Adrenal gland (tissue), 12 donors: ENCODE measurements around the gene DDX25. TPM values are rescaled to one million over a fixed set of nuclear protein-coding genes. Genes with fewer than 3 reads are reported as not detected.

Source experiments
- DNase-seq, 7 donors: peaks; one replicate each; pipeline ENCODE4 v3.0.0-alpha.2; 2019 to 2020
- H3K27ac ChIP-seq, 5 donors: fragments of 200-600 bp; sonication (generic) in 4 of 5; 1 replicate in 3 of 5; 2 replicates in 2 of 5; pipeline versions ENCODE4 v1.5.1 to v1.8.0; 2016 to 2020; ENCODE audit warnings: mild to moderate bottlenecking in 1 of 5
- H3K27me3 ChIP-seq: fragments of 200-600 bp; 2 replicates; pipeline ENCODE4 v1.8.0; 2021
- H3K36me3 ChIP-seq, 2 donors: fragments of 200-600 bp; replicated peaks in 1 of 2; 1 replicate in 1 of 2; 2 replicates in 1 of 2; pipeline versions ENCODE4 v1.5.1 to v1.8.0; 2018 to 2022
- H3K4me1 ChIP-seq, 2 donors: fragments of 200-600 bp; replicated peaks in 1 of 2; 1 replicate in 1 of 2; 2 replicates in 1 of 2; pipeline versions ENCODE4 v1.5.1 to v1.8.0; 2018 to 2021
- H3K4me3 ChIP-seq, 4 donors: fragments of 200-600 bp; sonication (generic) in 3 of 4; one replicate each; pipeline ENCODE4 v1.5.1; 2016 to 2018
- H3K9me3 ChIP-seq, 3 donors: fragments of 200-600 bp; sonication (generic) in 1 of 3; replicated peaks in 1 of 3; 1 replicate in 2 of 3; 2 replicates in 1 of 3; pipeline versions ENCODE4 v1.5.1 to v1.8.0; 2016 to 2021
- POLR2A ChIP-seq, 2 donors: fragments of 450-650 bp; IDR thresholded peaks; one replicate each; pipeline ENCODE4 v1.6.1; 2017; ENCODE audit warnings: antibody characterized with exemption in 2 of 2, mild to moderate bottlenecking in 2 of 2, moderate library complexity in 1 of 2
- WGBS, 4 donors: extraction: QIAGEN DNeasy Blood & Tissue Kit in 2 of 4; methylation state at CpG; one replicate each; pipeline versions ENCODE4 v1.1.5 to v1.1.7; 2013 to 2017; 5-methylcytosine and 5-hydroxymethylcytosine counted together
- intact Hi-C, 2 donors: fragments of 100-400 bp; cut with DNase I; formaldehyde crosslinking; loops; one replicate each; pipeline versions ENCODE4 v1.14.1 to v1.15.0; 2022 to 2023
- polyA plus RNA-seq, 3 donors: library from polyadenylated mRNA; stranded (reverse); fragments of 200-250 nt in 2 of 3; fragments of 350-450 nt in 1 of 3; fragmentation: Illumina TruSeq in 1 of 3; extraction: RNeasy Lipid Tissue Mini Kit (QIAGEN cat#74804) in 1 of 3; gene quantifications; one replicate each; pipeline ENCODE4 v1.2.3, GENCODE V29; 2013 to 2014
- total RNA-seq, 9 donors: library from RNA; depleted of rRNA in 4 of 9; stranded (reverse); fragments of >200 nt in 4 of 9; fragments of 120-200 nt in 1 of 9; fragmentation: NEBNext Ultra II Directional in 1 of 9; extraction: Animal tissue kit (Norgen Biotek cat#: 25700) in 1 of 9; gene quantifications; one replicate each; pipeline versions ENCODE4 v1.1.0 to v1.2.4, GENCODE V29; 2013 to 2023
- TF ChIP-seq, protein P1 (sequence below), 6 experiments: fragments of 450-650 bp in 4 of 6; fragments of 200-600 bp in 2 of 6; sonication (generic) in 1 of 6; IDR thresholded peaks; 1 replicate in 5 of 6; 2 replicates in 1 of 6; pipeline versions ENCODE4 v1.5.1 to v1.8.0; 2016 to 2021; ENCODE audit warnings: antibody characterized with exemption in 6 of 6, mild to moderate bottlenecking in 2 of 6, moderate library complexity in 1 of 6
- donor health status: healthy with polysubstance abuse.
- donor health status: Bipolar disorder and iron deficiency.
- donor health status: DM: yes; HTN: yes; CAD: no.
- donor health status: DM: no; HTN: no; CAD: no.
- donor health status: DM: no; HTN: no; CAD: no.
- donor health status: DM: yes; HTN: yes; CAD: no.

The DDX25 gene
- total and polyA plus RNA-seq, 12 donors: 0.18 to 7.4 (median 0.98) TPM; not detected in 3

DNA sequence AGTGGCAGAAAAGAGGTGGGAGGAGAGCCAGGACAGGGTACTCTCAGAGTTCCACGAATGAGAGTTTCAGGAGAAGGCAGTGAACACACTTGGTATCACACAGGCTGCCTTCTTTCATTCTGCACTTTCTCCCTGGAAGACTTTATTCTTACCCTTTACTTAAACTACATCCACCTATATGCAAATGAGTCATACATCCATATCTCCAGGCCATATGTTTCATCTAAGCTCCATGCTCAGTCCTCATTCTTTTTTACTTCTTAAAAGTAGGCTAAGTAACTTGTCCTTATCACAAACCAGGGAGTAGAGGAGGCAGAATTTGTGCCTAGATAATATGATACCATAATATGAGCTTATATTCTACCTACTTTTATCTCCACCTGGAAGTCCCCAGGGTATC, 23.0 kb upstream of the DDX25 start:
- no peaks in the 10 kb centered on the region for H3K36me3 ChIP-seq
- H3K4me3 ChIP-seq: no peak overlapping the region
- intact Hi-C loops: no loop called here
- H3K27ac ChIP-seq: no peak overlapping the region
- no peaks in the 10 kb centered on the region for H3K9me3 ChIP-seq
- H3K27me3 ChIP-seq: no peaks in the 10 kb centered on the region
- H3K4me1 ChIP-seq: no peaks in the 10 kb centered on the region
- DNase-seq: no peak
- WGBS, 4 donors: 76 to 87% (median 76%) methylated on average over 1 of the region's 1 CpG
- TF ChIP-seq, protein P1, sequence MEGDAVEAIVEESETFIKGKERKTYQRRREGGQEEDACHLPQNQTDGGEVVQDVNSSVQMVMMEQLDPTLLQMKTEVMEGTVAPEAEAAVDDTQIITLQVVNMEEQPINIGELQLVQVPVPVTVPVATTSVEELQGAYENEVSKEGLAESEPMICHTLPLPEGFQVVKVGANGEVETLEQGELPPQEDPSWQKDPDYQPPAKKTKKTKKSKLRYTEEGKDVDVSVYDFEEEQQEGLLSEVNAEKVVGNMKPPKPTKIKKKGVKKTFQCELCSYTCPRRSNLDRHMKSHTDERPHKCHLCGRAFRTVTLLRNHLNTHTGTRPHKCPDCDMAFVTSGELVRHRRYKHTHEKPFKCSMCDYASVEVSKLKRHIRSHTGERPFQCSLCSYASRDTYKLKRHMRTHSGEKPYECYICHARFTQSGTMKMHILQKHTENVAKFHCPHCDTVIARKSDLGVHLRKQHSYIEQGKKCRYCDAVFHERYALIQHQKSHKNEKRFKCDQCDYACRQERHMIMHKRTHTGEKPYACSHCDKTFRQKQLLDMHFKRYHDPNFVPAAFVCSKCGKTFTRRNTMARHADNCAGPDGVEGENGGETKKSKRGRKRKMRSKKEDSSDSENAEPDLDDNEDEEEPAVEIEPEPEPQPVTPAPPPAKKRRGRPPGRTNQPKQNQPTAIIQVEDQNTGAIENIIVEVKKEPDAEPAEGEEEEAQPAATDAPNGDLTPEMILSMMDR (IDR thresholded peaks at IDR 0.05): no peak
- no peak for TF ChIP-seq POLR2A (IDR thresholded peaks at IDR 0.05)

DNA sequence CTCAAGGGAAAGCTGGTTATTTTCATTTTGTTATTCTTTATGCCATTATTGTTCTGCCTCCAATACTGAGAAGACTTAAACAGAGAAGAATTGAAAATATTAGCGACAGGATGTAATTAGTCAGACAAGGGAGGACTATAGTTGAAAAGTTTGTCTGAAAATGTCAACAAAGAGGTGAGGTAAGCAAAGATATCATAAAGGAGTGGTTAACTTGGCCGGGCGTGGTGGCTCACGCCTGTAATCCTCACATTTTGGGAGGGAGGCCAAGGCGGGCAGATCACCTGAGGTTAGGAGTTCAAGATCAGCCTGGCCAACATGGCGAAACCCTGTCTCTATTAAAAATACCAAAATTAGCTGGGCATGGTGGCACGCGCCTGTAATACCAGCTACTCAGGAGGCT, 20.9 kb upstream of the DDX25 start:
- peaks cover 0 to 7% of the 10 kb centered on the region in 2 donors for H3K4me1 ChIP-seq
- WGBS, 4 donors: 74 to 90% (median 83%) methylated on average over 8 of the region's 8 CpGs
- H3K27me3 ChIP-seq: no peaks in the 10 kb centered on the region
- DNase-seq: no peak
- H3K27ac ChIP-seq: no peak overlapping the region
- TF ChIP-seq POLR2A (IDR thresholded peaks at IDR 0.05): no peak
- TF ChIP-seq, protein P1 (IDR thresholded peaks at IDR 0.05): no peak
- intact Hi-C loops: no loop called here
- H3K9me3 ChIP-seq: no peaks in the 10 kb centered on the region
- no peaks in the 10 kb centered on the region for H3K36me3 ChIP-seq
- no peak overlapping the region for H3K4me3 ChIP-seq

DNA sequence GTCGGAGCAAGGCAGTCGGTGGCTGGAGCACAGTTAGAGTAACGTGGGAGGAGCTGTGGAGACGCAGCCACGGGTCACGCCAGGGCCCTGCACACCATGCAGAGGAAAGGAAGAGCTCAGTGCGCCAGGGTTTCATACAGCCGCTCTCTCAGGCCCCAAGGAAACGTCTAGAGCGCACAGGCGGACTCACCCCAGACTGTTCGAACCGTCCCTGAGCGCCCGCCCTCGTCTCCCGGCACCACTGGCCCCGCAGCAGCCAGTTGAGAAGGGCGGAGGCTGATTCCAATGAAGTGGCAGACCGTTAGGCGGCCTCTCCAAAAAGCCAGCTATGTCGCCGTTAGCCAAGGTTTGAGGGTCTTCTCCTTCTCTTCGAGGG, 17.3 kb upstream of the DDX25 start:
- Histone ChIP-seq H3K4me3 (peak overlapping the region in 2 of 4 donors; percentile 33 to 65), H3K36me3 (no peaks in the 10 kb centered on the region), H3K9me3 (no peaks in the 10 kb centered on the region), H3K27me3 (no peaks in the 10 kb centered on the region), H3K4me1 (peaks cover 0 to 21% of the 10 kb centered on the region in 2 donors), H3K27ac (peak overlapping the region; percentile 20 to 98 (median 94))
- intact Hi-C loops: no loop called here
- DNase-seq: peak; percentile 42 to 78 (median 57)
- TF ChIP-seq, protein P1 (IDR thresholded peaks at IDR 0.05): no peak
- WGBS, 4 donors: 12 to 27% (median 16%) methylated on average over 8 to 24 of the region's 24 CpGs

DNA sequence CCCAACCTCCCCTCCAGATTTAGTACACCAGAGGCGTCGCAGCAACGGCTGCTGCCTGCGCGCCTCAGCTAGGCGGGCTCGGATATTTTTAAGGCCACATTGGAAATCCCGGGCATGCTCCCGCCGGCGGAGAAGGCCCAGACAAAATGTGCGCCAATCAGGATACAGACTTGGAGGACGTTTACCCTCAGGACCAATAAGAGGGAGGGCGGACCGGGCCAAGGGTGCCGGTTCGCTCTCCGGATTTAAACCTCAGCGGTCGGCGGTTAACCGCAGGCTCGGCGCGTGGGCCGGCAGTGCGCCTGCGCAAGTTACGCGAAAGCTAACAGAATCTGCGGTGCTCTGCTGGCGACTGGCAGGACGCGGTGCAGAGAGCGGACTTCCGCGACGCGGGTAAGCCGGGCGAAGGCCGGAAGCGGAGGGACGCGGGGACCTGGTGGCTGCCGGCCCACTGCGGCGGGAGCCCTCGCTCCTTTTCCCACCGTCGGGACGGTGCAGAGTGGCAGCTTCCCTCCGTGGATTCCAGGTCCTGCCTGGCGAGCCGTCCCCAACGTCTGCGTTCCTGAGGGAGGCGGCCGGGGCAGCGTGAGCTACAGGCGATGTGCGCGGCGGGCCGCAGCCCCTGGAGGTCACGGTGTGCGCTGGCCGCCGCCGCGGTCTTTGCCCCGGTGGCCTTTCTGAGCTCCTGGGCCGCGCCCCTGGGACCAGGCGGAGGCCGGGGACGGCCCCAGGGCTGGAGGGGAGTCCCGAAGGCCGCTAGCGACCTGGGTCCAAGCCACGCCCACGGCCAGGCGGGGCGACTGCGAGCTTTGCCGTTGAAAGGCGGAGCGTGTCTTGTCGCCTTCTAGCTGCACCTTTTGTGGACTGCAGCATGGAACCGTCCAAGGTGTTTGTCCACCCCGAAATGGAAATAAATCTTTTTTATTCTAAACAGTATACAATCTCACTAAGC, 16.7 kb upstream of the DDX25 start, which contains the start of gene HYLS1:
Gene HYLS1, plus strand, starts transcription at position 296 of the 952 bp plus-strand sequence. CDS start 11,701 bp downstream, outside the sequence.
- H3K36me3 ChIP-seq: no peaks in the 10 kb centered on the region
- intact Hi-C loops: no loop called here
- 0% methylated on average over 31 to 91 of the region's 91 CpGs for whole genome bisulfite sequencing, 4 donors
- peaks cover 0 to 21% of the 10 kb centered on the region in 2 donors for H3K4me1 ChIP-seq
- peak within 1 kb of the TSS; percentile 88 to 98 (median 94) for H3K27ac ChIP-seq
- peak within 1 kb of the TSS; percentile 34 to 84 (median 68) for H3K4me3 ChIP-seq
- no peaks in the 10 kb centered on the region for H3K27me3 ChIP-seq
- no peaks in the 10 kb centered on the region for H3K9me3 ChIP-seq
- DNase-seq: peak; percentile 95 to 98 (median 97)
- peak; percentile 71 to 97 for TF ChIP-seq POLR2A (IDR thresholded peaks at IDR 0.05)
- TF ChIP-seq, protein P1 (IDR thresholded peaks at IDR 0.05): peak in 3 of 6 experiments; percentile 15 to 27 (median 21)
